HG02852 (cell line): ENCODE data around the gene KRTAP4-6.
"Not testable (repeated sequence)": the region's sequence is repeated elsewhere in the genome, so short reads cannot be mapped to it uniquely, and the experiment has no call there.

ENCODE experiments used
- ATAC-seq: cut with Tn5 transposase; IDR thresholded peaks from one replicate; pipeline ENCODE4 v1.9.1; 2021; ENCODE audit warnings: mild to moderate bottlenecking, moderate library complexity; ENCODE audit not compliant: unreplicated experiment

Gene KRTAP4-6

GRCh38 chr17:41147531-41148204, 7.3 kb upstream of the KRTAP4-6 start:
- ATAC-seq, result no peak

- no peak for ATAC-seq
Observed at GRCh38 chr17:41145261-41145660, 4.9 kb upstream of the KRTAP4-6 start.

- no peak for ATAC-seq
Observed at GRCh38 chr17:41144846-41145245, 4.5 kb upstream of the KRTAP4-6 start.

- ATAC-seq, result no peak
Observed at GRCh38 chr17:41141361-41141760, 1.0 kb upstream of the KRTAP4-6 start.

GRCh38 chr17:41139865-41140264, 479 bp downstream of the KRTAP4-6 start:
- not testable (repeated sequence) for ATAC-seq

- ATAC-seq, result no peak
Observed at GRCh38 chr17:41133880-41134735, 6.2 kb downstream of the KRTAP4-6 start.

GRCh38 chr17:41131979-41132378, 8.4 kb downstream of the KRTAP4-6 start:
- no peak for ATAC-seq

- no peak for ATAC-seq
Observed at GRCh38 chr17:41127371-41127770, 13.0 kb downstream of the KRTAP4-6 start.

GRCh38 chr17:41126412-41126811, 13.9 kb downstream of the KRTAP4-6 start:
- no peak for ATAC-seq

- no peak for ATAC-seq
Observed at GRCh38 chr17:41125064-41125463, 15.3 kb downstream of the KRTAP4-6 start.

GRCh38 chr17:41123991-41124371, 16.4 kb downstream of the KRTAP4-6 start, which contains the start of gene KRTAP4-12:
KRTAP4-12 (minus strand) TSS chr17:41124182; CDS start chr17:41124122, 60 bp downstream.
- ATAC-seq, result not testable (repeated sequence)

GRCh38 chr17:41123292-41123990, 16.9 kb downstream of the KRTAP4-6 start:
- not testable (repeated sequence) for ATAC-seq

GRCh38 chr17:41121742-41122141, 18.6 kb downstream of the KRTAP4-6 start:
- ATAC-seq, result no peak

GRCh38 chr17:41119696-41120690, 20.4 kb downstream of the KRTAP4-6 start:
- not testable (repeated sequence) for ATAC-seq

- no peak for ATAC-seq
Observed at GRCh38 chr17:41118721-41119120, 21.6 kb downstream of the KRTAP4-6 start.

GRCh38 chr17:41117846-41118386, 22.4 kb downstream of the KRTAP4-6 start, which contains the start of gene KRTAP4-11:
KRTAP4-11 (minus strand) TSS chr17:41118373; CDS start chr17:41118315, 58 bp downstream.
- ATAC-seq, result not testable (repeated sequence)

- ATAC-seq, result no peak
Observed at GRCh38 chr17:41116297-41116696, 24.0 kb downstream of the KRTAP4-6 start.

- ATAC-seq, result no peak
Observed at GRCh38 chr17:41111151-41111885, 29.0 kb downstream of the KRTAP4-6 start.
